Endothelial cell of hepatic sinusoid (primary cell): Measurements from ENCODE around the gene BCAR1.
"Not testable (repeated sequence)": the region's sequence is repeated elsewhere in the genome, so short reads cannot be mapped to it uniquely, and the experiment has no call there.

Experiments used
- in situ Hi-C: cut with HindIII; loops from 2 replicates; pipeline ENCODE4 v1.10.0; 2017; ENCODE audit warnings: low sequenced_read_pairs

BCAR1 gene

DNA sequence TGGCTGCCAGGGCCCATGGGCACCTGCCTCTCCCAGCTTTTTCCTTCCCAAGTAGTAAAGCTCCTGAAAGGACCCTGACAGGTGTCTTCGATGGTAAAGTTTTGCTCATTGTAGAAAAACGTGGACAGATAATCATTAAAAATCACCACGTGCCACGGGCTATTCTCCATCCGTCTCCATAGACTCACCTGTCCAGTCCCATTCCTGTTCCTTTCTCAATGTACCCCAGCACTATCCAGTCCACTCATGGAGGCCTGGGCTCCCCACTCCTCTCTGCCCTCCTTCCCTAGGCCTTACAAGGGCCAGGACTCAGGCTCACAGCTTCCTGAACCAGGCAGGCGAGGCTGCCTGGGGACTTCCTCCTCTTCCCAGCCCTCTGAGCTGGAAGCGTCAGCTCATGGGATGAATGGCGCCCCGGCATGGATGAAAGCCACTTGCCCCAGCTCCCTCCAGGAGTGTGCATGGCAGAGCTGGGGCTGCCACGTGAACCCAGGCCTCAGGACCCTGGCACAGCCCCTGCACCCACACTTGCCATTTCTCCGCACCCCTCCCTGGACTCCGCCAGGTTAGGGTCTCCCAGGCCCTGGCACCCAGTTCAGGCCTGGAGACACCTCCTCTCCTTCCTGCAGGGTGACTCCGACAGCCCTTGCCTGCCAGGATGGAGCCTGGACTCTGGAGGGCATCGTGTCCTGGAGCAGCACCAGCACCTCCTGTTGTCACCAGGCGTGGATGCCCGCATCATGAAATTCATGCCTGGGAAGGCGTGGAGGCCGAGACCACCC, 23.9 kb downstream of the BCAR1 start:
- in situ Hi-C loops, result loop anchor here (25.0 kb wide), 1 partner anchor 160 kb away; no protein-coding TSS in a partner anchor

DNA sequence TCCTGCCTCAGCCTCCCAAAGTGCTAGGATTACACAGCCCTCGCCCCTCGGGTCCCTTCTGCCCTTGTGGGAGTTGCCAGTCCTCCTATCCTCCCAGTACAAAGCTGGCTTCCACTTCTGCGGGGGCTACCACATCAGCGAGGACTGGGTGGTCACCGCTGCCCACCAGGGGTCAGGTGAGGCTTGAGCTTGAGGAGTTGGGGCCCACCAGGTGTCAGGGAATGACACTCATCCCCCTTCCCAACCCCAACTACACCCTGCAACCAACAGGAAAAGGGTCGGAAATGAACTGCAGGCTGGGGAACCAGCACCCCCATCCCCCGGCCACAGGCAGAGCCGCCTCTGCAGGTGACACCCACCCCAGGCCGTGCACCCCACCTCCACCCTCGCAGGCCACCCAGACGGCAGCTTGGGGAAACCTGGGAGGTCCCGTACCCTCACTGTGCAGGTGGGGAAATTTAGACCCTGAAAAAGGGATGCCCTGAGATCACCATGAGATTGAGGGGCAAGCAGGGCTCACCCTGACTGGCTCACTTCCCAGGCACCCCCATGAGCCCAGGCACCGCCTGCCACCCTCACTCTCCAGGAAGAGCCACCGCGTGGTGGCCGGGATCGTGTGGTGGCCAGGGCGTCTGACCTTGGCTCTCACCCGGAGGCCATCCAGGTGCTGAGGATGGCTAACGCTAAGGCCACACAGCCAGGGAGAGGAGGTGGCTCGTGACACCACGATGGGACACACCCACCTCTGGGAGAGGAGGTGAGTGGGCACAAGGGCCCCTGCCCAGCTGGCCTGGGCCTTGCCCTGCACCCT, 24.7 kb downstream of the BCAR1 start:
- in situ Hi-C loops, result loop anchor here (25.0 kb wide), 1 partner anchor 161 kb away; no protein-coding TSS in a partner anchor

DNA sequence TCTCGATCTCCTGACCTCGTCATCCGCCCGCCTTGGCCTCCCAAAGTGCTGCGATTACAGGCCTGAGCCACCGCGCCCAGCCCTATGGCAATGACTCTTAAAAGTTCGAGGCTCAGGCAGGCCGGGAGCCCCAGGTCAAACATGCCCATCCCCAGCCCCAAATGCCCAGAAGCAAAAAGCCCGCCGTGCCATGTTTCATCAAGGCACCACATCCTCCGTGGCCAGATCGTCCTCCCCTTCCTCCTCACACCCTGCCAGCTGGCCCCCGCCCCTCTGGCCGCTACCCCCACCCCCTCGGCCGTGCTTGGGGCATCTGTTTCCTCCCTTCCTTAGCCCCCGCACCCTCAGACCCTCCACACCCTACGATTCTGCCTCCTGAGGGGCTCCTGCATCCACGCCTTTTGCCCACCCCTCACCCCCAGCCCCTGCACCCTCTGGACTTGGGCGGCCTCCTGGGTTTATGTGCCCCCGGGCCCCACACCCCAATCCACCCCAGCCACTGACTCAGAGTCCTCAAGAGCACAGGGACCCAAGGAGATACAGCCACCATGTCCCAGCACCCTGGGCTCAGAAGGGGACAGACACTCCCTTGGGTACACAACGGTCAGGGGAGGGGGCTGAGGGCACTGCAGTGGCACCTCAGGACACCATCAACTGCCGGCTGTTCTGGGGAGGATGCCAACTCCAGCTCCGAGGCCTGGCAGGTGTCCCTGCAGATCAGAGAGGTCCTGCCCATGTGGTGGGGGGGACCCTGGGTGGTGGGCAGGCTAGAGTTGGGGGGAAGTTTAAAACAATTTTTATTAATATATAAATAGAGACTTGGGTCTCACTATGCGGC, 25.5 kb downstream of the BCAR1 start:
- in situ Hi-C loops, result loop anchor here (25.0 kb wide), 1 partner anchor 161 kb away; no protein-coding TSS in a partner anchor

DNA sequence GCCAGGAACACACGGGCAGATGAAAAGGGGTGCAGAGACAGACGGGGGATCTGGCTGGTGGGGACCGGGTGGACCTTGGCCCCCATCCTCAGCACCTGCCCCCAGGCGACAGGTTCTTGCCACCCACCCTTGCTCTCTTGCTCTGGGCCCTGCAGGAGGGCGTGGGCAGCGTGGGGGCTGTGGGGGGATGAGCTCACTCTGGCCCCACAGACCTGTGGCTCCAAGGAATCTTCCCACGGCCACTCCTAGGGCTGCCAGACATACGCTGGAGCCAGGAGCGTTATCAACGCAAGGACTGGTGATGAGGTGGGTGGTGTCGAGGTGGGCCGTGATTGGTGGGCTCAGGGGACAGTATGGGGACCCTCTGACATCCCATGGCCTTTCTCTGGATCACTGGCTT, 26.3 kb downstream of the BCAR1 start:
- in situ Hi-C loops, result loop anchor here (25.0 kb wide), 1 partner anchor 162 kb away; no protein-coding TSS in a partner anchor

DNA sequence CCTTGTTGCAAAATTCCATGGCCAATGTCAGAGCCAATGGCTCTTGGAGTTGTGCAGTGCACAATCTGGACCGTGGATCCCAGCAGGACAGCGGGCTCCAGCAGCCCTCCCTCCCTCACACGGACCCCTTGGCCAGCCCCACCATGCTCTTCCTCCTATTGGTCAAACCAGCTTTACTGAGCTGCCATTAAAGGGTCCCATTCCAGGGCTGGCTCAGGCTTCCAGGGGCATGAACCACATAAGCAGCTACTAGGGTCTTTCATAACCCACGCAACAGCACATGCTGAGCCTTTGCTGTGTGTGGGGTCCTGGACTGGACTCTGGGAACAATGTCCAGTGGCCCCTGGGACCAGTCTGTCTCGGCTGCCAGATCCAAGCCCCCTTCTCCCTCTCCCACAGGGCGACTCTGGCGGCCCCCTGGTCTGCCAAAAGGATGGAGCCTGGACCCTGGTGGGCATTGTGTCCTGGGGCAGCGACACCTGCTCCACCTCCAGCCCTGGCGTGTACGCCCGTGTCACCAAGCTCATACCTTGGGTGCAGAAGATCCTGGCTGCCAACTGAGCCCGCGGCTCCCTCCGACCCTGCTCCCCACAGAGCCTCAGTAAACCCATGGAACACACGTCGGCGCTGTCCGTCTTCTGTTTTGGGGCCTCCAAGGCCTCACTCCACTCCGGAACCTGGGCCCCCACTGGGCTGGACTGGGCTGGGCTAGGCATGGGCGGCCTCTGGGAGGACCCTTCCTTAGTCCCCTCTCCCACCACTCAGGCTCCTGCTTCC, 26.9 kb downstream of the BCAR1 start:
- in situ Hi-C loops, result loop anchor here (25.0 kb wide), 1 partner anchor 163 kb away; no protein-coding TSS in a partner anchor

DNA sequence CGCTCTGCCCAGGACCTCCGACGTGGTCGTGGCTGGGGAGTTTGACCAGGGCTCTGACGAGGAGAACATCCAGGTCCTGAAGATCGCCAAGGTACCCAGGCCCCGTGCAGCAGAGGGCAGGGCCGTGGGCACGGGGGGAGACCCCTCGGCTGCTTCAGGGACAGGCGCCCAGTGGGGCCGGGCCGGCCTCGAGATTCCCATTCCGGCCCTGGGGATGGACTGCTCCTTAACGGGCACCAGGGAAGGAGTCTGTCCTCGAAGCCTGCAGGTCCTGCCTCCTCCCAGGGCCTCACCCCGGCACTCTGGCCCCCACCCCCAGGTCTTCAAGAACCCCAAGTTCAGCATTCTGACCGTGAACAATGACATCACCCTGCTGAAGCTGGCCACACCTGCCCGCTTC, 28.3 kb downstream of the BCAR1 start:
- in situ Hi-C loops, result not testable (repeated sequence)

DNA sequence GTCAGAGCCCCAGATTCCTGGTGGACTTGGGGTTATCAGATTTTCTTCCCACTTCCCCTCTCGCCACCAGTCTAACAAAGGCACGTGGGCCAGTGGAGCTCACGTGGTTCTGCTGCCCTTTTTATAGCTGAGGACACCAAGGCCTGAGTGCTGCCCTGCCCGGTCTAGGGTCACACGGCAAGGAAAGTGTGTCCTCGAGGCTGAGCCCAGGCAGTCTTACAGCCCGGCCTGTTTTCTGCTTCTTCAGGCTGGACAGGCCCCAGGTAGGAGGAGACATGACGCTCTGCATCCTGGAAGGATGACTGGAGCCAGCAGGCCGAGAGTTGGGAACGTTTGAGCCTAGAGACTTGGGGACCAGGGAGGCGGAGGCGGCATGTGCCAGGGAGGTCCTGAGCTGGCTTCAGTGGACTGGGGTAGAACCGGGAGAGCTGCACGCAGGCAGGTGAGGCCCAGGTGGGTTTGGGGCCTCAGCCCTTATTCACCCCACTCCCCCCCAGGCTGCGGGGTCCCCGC, 29.1 kb downstream of the BCAR1 start:
- in situ Hi-C loops, result no loop called here

DNA sequence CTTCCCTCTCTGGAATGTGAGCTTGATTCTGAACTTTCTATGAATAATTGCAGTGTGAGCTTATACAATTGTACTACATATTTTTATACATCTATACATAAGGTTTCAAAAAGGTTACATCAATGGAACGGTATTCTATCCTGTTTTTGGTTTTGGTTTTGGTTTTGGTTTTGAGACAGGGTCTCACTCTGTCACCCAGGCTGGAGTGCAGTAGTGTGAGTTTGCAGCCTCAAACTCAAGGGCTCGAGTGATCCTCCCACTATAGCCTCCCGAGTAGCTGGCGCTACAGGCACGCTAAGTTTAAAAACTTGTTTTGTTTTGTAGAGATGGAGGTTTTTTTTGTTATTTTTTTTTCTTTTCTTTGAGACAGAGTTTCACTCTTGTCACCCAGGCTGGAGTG, 31.6 kb downstream of the BCAR1 start:
- in situ Hi-C loops, result no loop called here

DNA sequence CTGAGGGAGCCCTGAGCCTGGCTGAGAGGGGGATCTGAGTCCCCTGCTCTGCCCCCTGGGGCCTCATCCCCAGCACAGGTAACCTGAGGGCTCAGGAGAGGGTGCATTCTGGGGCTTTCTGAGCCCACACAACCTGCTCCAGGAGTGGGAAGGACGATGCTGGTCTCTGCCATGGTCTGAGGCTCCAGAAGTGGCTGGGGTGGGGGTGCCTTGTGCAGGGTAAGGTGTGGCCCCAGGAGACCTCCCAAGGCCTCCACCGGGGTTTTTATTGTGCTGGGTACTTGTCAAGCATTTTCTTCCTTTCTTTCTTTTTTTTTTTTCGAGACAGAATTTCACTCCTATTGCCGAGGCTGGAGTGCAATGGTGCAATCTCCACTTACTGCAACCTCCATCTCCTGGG, 32.3 kb downstream of the BCAR1 start:
- in situ Hi-C loops, result no loop called here

DNA sequence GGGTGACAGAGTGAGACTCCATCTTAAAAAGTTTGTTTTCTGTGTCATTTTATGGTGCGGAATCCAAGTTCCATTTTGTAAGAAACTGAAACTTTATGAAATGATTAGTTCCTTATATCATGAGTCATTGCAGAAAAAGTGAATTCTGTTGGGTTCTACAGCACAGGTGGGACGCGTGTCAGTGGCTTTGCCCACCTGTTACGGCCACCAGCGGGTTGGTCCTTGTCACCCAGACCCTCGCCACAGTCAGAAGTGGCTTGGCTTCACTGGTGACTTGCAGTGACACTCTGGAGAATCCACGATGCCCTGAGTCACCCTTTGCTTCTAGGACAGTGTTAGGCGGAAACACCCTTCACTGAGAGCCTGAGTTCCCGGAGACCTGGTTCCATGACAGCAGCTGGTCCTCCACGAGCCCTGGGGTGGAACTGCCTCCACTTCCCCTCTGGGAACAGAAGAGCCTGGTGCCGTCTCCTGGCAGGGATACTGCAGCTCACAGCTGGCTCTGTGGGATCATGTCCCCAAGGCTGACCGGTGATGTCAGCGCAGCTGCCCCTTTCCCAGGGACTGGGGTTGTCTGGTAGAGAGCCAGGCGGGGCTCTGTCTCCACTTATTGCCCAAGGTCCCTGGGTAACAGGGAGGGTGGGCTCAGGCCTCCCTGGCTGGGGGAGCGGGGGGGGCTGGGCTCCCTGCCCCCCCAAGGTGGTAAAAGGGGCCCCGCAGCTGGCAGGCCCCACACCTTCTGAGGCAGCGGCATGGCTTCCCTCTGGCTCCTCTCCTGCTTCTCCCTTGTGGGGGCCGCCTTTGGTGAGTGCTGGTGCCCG, 33.0 kb downstream of the BCAR1 start, which contains the start of gene CTRB1:
Gene CTRB1 (plus strand): TSS at position 733 of the 821 bp plus-strand sequence. CDS start 20 bp downstream, at position 753.
- in situ Hi-C loops, result no loop called here

DNA sequence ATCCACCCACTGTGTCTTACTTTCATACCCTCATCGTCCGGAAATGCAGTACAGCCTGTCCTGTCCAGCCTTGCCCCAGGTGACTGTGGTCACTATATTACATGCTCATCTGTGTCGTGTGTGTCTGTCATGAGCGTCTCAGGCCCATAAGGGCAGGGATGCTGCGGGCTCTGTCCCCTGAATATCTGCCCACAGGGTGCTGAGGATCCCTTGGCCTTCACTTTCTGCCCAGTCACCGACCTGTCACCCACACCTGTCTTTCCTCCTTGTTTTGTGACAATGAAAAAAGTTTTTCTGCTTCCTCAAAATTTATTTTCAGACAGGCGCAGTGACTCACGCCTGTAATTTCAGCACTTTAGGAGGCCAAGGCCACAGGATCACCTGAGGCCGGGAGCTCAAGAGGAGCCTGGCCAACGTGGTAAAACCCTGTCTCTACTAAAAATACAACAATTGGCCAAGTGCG, 34.0 kb downstream of the BCAR1 start:
- in situ Hi-C loops, result no loop called here

DNA sequence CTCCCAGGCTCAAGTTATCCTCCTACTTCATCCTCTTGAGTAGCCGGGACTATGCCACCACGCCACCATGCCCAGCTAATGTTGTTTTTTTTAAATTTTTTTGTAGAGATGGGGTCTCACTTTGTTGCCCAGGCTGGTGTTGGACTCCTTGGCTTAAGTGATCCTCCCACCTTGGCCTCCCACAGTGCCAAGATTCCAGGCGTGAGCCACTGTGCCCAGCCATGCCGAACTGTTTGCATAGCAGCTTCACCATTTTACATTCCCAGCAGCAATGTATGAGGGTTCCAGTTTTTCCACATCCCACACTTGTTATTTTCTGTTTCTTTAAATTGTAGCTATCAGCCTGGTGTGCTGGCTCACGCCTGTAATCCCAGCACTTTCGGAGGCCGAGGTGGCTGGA, 34.8 kb downstream of the BCAR1 start:
- in situ Hi-C loops, result no loop called here

DNA sequence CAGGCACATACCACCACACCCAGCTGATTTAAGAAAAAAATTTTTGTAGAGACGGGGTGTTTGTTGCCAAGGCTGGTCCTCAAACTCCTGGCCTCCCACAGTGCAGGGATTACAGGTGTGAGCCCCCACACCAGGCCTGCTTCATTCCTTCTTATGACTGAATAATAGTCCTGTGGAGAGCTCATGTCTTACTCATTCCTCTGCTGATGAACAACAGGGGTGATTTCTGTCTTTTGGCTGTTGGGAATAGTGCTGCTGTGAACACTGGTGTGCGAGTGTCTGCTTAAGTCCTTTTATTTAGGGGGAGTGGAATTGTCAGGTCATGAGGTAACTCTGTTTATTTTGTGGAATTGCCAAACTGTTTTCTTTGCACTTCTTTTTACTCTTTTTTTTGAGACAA, 35.3 kb downstream of the BCAR1 start:
- in situ Hi-C loops, result no loop called here

DNA sequence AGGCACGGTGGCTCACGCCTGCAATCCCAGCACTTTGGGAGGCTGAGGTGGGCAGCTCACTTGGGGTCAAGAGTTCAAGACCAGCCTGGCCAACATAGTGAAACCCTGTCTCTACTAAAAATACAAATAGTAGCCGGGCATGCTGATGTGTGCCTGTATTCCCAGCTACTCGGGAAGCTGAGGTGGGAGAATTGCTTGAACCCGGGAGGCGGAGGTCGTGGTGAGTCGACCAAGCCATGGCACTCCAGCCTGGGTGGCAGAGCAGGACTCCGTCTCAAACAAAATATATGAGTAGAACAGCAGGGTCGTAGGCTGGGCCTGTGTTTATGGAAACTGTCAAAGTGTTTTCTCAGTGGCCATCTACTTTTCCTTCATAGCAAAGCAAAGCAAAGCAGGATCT, 40.1 kb downstream of the BCAR1 start:
- in situ Hi-C loops, result not testable (repeated sequence)

DNA sequence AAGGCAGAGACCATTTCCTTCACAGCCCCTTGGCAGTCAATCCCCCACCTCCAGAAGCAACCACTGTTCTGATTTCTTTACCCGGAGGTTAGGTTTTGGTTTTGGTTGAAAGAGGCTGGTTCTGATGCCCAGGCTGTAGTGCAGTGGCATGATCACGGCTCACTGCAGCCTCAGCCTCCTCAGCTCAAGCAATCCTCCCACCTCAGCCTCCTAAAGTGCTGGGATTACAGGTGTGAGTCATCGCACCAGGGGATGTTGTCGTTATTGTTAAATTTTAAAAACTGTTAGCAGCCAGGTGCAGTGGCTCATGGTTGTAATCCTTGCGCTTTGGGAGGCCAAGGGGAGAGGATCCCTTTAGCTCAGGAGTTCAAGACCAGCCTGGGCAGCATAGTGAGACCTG, 41.5 kb downstream of the BCAR1 start:
- in situ Hi-C loops, result no loop called here

DNA sequence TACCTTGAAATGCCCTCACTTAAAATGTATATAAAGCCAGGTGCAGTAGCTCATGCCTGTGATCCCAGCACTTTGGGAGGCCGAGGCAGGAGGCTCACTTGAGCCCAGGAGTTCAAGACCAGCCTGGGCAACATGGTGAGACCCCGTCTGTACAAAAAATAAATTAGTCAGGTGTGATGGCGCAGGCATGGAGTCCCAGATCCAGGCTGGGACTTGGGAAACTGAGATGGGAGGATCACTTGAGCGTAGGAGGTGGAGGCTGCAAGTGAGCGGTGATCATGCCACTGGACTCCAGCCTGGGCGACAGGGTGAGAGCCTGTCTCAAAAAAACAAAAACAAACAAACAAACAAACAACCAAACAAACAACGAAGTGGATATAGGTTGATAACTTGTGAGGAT, 41.9 kb downstream of the BCAR1 start:
- in situ Hi-C loops, result not testable (repeated sequence)

DNA sequence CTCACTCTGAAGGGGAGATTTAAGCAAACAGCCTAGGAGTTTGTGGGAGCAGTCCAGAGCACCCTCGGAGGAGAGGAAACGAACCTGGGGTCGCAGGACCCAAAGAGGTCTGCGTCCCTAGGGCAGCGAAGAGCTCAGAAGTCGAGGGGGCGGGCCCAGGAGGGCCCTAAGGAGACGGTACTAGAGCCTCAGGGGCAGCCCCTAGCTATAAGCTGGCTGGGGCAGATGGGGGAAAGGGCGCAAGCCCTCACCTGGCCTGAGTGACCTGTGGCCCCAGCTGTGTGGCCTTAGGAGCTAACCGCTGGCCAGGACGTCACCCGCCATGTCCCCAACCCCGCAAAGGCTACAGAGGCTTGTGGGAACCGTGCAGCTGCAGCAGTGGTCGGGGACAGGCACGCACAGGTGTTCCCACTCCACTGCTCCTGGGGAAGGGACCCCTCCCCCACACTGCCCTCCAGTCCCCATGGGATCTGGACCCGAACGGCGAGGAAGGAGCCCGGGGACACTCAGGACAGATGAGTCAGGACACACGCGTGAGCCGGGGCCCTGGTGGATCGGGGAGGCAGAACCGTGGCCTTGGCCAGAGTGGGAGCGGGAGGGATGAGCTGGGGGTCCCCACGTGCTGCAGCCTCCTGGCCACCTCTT, 42.4 kb downstream of the BCAR1 start:
- in situ Hi-C loops, result no loop called here

DNA sequence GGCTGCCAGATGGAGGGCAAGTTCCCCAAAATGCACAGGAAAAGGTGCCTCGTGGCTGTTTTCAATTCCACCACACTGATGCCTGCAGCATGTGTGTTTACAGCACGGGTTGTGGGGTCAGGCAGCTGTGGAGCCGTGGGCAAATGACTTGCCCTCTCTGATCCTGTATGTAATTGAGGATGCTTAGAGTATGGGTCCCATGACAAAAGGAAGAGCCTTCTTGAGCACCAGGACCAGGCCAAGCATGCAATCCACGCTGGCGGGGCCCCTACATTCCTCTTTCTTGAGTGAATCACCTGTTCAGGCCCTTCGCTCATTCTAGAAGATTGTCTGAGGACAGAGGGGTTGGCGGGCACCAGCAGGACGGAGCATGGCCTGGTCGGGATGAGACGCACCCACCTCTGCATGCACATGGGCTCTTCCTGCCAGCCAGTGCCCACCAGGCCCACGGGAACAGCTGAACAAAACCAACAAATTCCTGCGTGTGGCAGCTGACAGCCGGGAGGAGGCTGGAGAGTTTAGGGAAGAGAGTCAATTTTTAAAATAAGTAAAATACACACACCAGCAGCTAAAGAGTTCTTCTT, 43.1 kb downstream of the BCAR1 start:
- in situ Hi-C loops, result no loop called here
